Prostate gland (tissue), 2 donors: ENCODE results near the gene FBXL13. TPM values are rescaled to one million over a fixed set of nuclear protein-coding genes. Genes with fewer than 3 reads are reported as not detected.

Experiments used
- DNase-seq: peaks from one replicate; pipeline ENCODE4 v3.0.0-alpha.2; 2019; ENCODE audit warnings: low spot score
- H3K27ac ChIP-seq, 2 donors: fragments of 200-600 bp; sonication (generic); 2 replicates each; pipeline ENCODE4 v1.5.1; 2017 to 2019
- H3K27me3 ChIP-seq: fragments of 200-600 bp; sonication (generic); replicated peaks from 2 replicates; pipeline ENCODE4 v1.5.1; 2019; ENCODE audit not compliant: insufficient read depth
- H3K36me3 ChIP-seq, 2 donors: fragments of 200-600 bp; sonication (generic); 1 replicate in 1 of 2; 2 replicates in 1 of 2; pipeline versions ENCODE4 v1.5.1 to v1.8.1; 2017 to 2019
- H3K4me1 ChIP-seq: fragments of 200-600 bp; sonication (generic); replicated peaks from 2 replicates; pipeline ENCODE4 v1.5.1; 2019
- H3K4me3 ChIP-seq, 2 donors: fragments of 200-600 bp; sonication (generic); 2 replicates each; pipeline ENCODE4 v1.5.1; 2017 to 2019
- H3K9me3 ChIP-seq: fragments of 200-600 bp; sonication (generic); 2 replicates; pipeline ENCODE4 v1.5.1; 2017
- CTCF ChIP-seq, 4 experiments: fragments of 200-600 bp in 2 of 4; fragments of 450-650 bp in 2 of 4; sonication (generic) in 2 of 4; IDR thresholded peaks; 1 replicate in 3 of 4; 2 replicates in 1 of 4; pipeline ENCODE4 v1.5.1; 2016 to 2019; ENCODE audit warnings: antibody characterized with exemption in 4 of 4, mild to moderate bottlenecking in 2 of 4, moderate library complexity in 2 of 4
- POLR2A ChIP-seq: fragments of 450-650 bp; IDR thresholded peaks from one replicate; pipeline ENCODE4 v1.6.1; 2016; ENCODE audit warnings: antibody characterized with exemption, mild to moderate bottlenecking
- POLR2AphosphoS5 ChIP-seq: sonication (generic); formaldehyde crosslinking; IDR thresholded peaks from one replicate; pipeline ENCODE4 v1.6.1; 2017; ENCODE audit warnings: antibody characterized with exemption
- WGBS: methylation state at CpG from one replicate; pipeline ENCODE4 v1.1.5; 2018; 5-methylcytosine and 5-hydroxymethylcytosine counted together
- intact Hi-C: fragments of 100-400 bp; cut with DNase I; formaldehyde crosslinking; loops from one replicate; pipeline ENCODE4 v1.14.2; 2022
- total RNA-seq, 2 donors: library from RNA; depleted of rRNA; stranded (reverse); fragments of >200 nt; gene quantifications; one replicate each; pipeline ENCODE4 v1.1.0, GENCODE V29; 2016

The FBXL13 gene
- total RNA-seq, 2 donors from 2014 or later, result 2.6 to 5.4 TPM

DNA sequence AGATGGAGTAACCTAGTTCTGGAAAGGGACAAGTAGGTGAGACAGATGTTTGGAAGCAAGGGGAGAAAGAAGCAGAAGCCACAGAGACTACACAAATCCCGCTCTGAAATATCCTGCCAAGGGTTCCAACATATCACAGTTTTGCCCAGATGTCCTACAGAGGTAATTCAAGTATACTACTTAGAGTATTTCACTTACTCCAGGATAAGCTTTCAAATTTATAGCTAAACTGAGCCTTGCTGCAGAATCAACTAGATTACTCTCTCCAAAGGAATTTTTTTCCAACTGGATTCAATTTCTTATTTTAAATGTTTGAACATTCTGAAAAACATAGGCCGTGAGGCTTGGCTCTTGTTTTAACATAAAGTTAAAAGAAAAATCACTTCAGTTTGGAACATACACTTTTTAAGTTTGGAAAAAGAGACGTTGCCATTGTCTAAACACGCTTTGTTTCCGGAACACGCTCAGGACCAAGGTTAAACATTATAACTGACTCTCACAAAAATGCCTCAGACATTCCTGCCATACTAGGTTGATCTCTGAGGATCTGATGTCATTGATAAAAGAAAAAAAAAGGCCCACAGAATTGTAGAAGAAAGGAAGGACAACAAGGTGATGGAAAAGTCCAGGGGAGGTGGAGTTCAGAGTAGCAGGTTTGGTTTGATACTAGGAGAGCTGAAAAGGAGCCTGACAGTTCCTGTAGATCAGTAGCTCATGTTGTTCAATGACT, 251.0 kb downstream of the FBXL13 start:
- intact Hi-C loops, result no loop called here
- TF ChIP-seq POLR2AphosphoS5 (no peak), CTCF (IDR thresholded peaks at IDR 0.05) (no peak), POLR2A (no peak)

GRCh38 chr7:102821994-102822747, 252.4 kb downstream of the FBXL13 start:
- intact Hi-C loops, result no loop called here
- Histone ChIP-seq H3K4me1 (no peaks in the 10 kb centered on the region), H3K27me3 (no peaks in the 10 kb centered on the region), H3K27ac (no peak overlapping the region), H3K36me3 (no peaks in the 10 kb centered on the region), H3K4me3 (no peak overlapping the region), H3K9me3 (no peaks in the 10 kb centered on the region)
- TF ChIP-seq POLR2A, result no peak
- TF ChIP-seq POLR2AphosphoS5, result no peak
- no peak for TF ChIP-seq CTCF (IDR thresholded peaks at IDR 0.05)
- 96% methylated on average over 2 of the region's 2 CpGs for WGBS
- DNase-seq, result no peak

More for the DNA sequence above, 251.0 kb downstream of the FBXL13 start:
- H3K27me3 ChIP-seq, result no peaks in the 10 kb centered on the region
- H3K9me3 ChIP-seq, result no peaks in the 10 kb centered on the region
- no peaks in the 10 kb centered on the region for H3K36me3 ChIP-seq
- 47% methylated on average over 6 of the region's 6 CpGs for WGBS
- no peaks in the 10 kb centered on the region for H3K4me1 ChIP-seq
- H3K4me3 ChIP-seq, result no peak overlapping the region
- no peak for DNase-seq
- H3K27ac ChIP-seq, result no peak overlapping the region

DNA sequence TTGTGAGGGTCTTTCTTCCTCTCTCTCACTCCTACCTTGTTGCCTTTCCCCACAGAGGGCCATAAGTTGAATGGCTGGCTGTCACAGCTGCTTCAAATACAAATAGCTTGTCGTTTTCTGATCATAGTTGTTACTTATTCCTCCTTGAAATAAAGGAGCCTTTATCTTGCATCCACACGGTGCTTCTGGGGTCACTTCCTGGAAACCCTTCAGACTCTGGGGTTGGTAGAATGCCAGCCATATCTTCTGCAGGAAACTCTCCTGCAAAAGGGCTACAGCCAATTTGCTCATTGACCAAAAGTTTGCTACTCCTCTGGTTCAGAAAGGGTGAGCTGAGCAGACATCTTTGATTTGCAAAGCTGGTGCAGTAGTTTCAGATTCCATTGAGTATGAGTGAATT, 255.4 kb downstream of the FBXL13 start:
- no peaks in the 10 kb centered on the region for H3K27me3 ChIP-seq
- no peak for TF ChIP-seq CTCF (IDR thresholded peaks at IDR 0.05)
- no peak for TF ChIP-seq POLR2A
- no peak for TF ChIP-seq POLR2AphosphoS5
- no peak for DNase-seq
- no peak overlapping the region for H3K4me3 ChIP-seq
- H3K36me3 ChIP-seq, result no peaks in the 10 kb centered on the region
- 64% methylated on average over 2 of the region's 2 CpGs for WGBS
- H3K4me1 ChIP-seq, result no peaks in the 10 kb centered on the region
- H3K27ac ChIP-seq, result no peak overlapping the region
- no peaks in the 10 kb centered on the region for H3K9me3 ChIP-seq
- intact Hi-C loops, result no loop called here

GRCh38 chr7:102817616-102818573, 256.7 kb downstream of the FBXL13 start:
- no peak for DNase-seq
- H3K36me3 ChIP-seq, result no peaks in the 10 kb centered on the region
- H3K9me3 ChIP-seq, result no peaks in the 10 kb centered on the region
- no peaks in the 10 kb centered on the region for H3K27me3 ChIP-seq
- 85% methylated on average over 4 of the region's 4 CpGs for WGBS
- no peak overlapping the region for H3K27ac ChIP-seq
- intact Hi-C loops, result no loop called here
- H3K4me1 ChIP-seq, result no peaks in the 10 kb centered on the region
- no peak for TF ChIP-seq CTCF (IDR thresholded peaks at IDR 0.05)
- no peak for TF ChIP-seq POLR2A
- TF ChIP-seq POLR2AphosphoS5, result no peak
- no peak overlapping the region for H3K4me3 ChIP-seq
